Testis (tissue), 3 donors: ENCODE measurements around the gene PCCB. TPM values are rescaled to one million over a fixed set of nuclear protein-coding genes. Genes with fewer than 3 reads are reported as not detected.

Source experiments
- DNase-seq: peaks from one replicate; pipeline ENCODE4 v3.0.0-alpha.2; 2019
- H3K27ac ChIP-seq, 2 donors: fragments of 200-600 bp; sonication (generic); one replicate each; pipeline ENCODE4 v1.5.1; 2019
- H3K27me3 ChIP-seq: fragments of 200-600 bp; sonication (generic); one replicate; pipeline ENCODE4 v1.5.1; 2019
- H3K36me3 ChIP-seq: fragments of 200-600 bp; sonication (generic); one replicate; pipeline ENCODE4 v1.5.1; 2017; ENCODE audit warnings: low read depth; ENCODE audit errors: missing control alignments
- H3K4me1 ChIP-seq: fragments of 200-600 bp; sonication (generic); one replicate; pipeline ENCODE4 v1.5.1; 2019
- H3K4me3 ChIP-seq, 2 donors: fragments of 200-600 bp; sonication (generic); one replicate each; pipeline ENCODE4 v1.5.1; 2017 to 2019
- H3K9me3 ChIP-seq: fragments of 200-600 bp; sonication (generic); one replicate; pipeline ENCODE4 v1.5.1; 2017
- POLR2A ChIP-seq: fragments of 450-650 bp; IDR thresholded peaks from one replicate; pipeline ENCODE4 v1.6.1; 2017; ENCODE audit warnings: antibody characterized with exemption, mild to moderate bottlenecking, moderate library complexity
- WGBS, 2 donors: methylation state at CpG; one replicate each; pipeline ENCODE4 v1.1.5; 2018; 5-methylcytosine and 5-hydroxymethylcytosine counted together
- intact Hi-C: fragments of 100-400 bp; cut with DNase I; formaldehyde crosslinking; loops from one replicate; pipeline ENCODE4 v1.15.1; 2023; ENCODE audit warnings: low total_unique reads
- polyA plus RNA-seq: library from polyadenylated mRNA; stranded (reverse); fragments of 350-450 nt; fragmentation: Illumina TruSeq; extraction: RNeasy Lipid Tissue Mini Kit (QIAGEN cat#74804); gene quantifications from one replicate; pipeline ENCODE4 v1.2.3, GENCODE V29; 2014; ENCODE audit warnings: low read depth, low replicate concordance; ENCODE audit not compliant: insufficient read depth
- total RNA-seq, 2 donors: library from RNA; depleted of rRNA; stranded (reverse); fragments of >200 nt; gene quantifications; one replicate each; pipeline ENCODE4 v1.2.3, GENCODE V29; 2016
- TF ChIP-seq, protein P1 (sequence below), 3 experiments: fragments of 450-650 bp in 2 of 3; fragments of 200-600 bp in 1 of 3; sonication (generic) in 1 of 3; IDR thresholded peaks; one replicate each; pipeline ENCODE4 v1.5.1; 2016 to 2019; ENCODE audit warnings: antibody characterized with exemption in 3 of 3, mild to moderate bottlenecking in 2 of 3, moderate library complexity in 1 of 3

PCCB gene
- total and polyA plus RNA-seq, 3 donors from 2014 or later = 81.7 to 96.2 (median 91.8) TPM

DNA sequence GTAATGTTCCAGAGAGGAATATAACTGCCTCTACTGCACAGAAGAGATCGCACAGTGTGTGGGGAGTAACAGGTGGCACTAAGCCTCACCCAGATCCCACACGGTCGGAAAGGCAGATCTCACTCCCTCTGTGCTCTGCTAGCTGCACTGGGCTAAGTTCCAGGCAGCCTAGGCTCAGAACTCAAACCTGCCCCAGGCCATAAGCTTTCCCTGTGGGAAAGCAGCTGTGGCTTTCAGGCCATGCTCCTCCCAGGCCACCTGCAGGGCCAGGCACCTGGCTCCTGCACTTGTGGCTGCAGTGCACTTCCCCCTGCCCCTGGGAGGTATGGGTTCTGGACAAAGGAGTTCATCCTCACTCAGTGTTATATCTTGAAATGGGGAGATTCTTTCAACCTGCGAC, 27.5 kb downstream of the PCCB start:
- Histone ChIP-seq H3K4me3 (no peak overlapping the region), H3K27me3 (no peaks in the 10 kb centered on the region), H3K27ac (no peak overlapping the region), H3K9me3 (no peaks in the 10 kb centered on the region), H3K4me1 (peaks cover 2% of the 10 kb centered on the region), H3K36me3 (no peaks in the 10 kb centered on the region)
- TF ChIP-seq, protein P1, sequence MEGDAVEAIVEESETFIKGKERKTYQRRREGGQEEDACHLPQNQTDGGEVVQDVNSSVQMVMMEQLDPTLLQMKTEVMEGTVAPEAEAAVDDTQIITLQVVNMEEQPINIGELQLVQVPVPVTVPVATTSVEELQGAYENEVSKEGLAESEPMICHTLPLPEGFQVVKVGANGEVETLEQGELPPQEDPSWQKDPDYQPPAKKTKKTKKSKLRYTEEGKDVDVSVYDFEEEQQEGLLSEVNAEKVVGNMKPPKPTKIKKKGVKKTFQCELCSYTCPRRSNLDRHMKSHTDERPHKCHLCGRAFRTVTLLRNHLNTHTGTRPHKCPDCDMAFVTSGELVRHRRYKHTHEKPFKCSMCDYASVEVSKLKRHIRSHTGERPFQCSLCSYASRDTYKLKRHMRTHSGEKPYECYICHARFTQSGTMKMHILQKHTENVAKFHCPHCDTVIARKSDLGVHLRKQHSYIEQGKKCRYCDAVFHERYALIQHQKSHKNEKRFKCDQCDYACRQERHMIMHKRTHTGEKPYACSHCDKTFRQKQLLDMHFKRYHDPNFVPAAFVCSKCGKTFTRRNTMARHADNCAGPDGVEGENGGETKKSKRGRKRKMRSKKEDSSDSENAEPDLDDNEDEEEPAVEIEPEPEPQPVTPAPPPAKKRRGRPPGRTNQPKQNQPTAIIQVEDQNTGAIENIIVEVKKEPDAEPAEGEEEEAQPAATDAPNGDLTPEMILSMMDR (IDR thresholded peaks at IDR 0.05) = no peak
- no peak for TF ChIP-seq POLR2A
- intact Hi-C loops = no loop called here
- 60 to 75% methylated on average over 4 of the region's 4 CpGs for WGBS, 2 donors
- no peak for DNase-seq

DNA sequence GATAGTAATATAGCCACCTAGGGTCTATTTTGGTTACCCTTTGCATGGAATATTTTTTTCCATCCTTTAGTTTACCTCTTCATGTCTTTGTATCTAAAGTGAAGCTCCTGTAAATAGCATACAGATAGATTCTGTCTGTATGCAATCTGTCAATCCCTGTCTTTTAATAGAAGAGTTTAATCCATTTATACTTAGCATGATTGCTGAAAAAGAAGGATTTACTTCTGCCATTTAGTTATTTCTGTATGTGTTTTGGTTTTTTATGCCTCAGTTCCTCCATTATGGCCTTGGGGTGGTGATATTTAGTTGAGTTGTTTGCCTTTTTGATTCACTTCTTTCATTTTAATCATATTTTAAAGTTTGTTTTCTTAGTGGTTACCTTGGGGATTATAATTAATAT, 29.0 kb downstream of the PCCB start:
- Histone ChIP-seq H3K36me3 (no peaks in the 10 kb centered on the region), H3K4me3 (no peak overlapping the region), H3K9me3 (no peaks in the 10 kb centered on the region), H3K4me1 (peaks cover 14% of the 10 kb centered on the region), H3K27me3 (no peaks in the 10 kb centered on the region), H3K27ac (no peak overlapping the region)
- intact Hi-C loops = no loop called here
- DNase-seq = no peak
- no peak for TF ChIP-seq POLR2A
- TF ChIP-seq, protein P1 (IDR thresholded peaks at IDR 0.05) = no peak

- no peaks in the 10 kb centered on the region for H3K27me3 ChIP-seq
- WGBS, 2 donors = 95 to 100% methylated on average over 2 of the region's 2 CpGs
- no peaks in the 10 kb centered on the region for H3K9me3 ChIP-seq
- intact Hi-C loops = no loop called here
- no peak overlapping the region for H3K4me3 ChIP-seq
- no peak overlapping the region for H3K27ac ChIP-seq
- H3K36me3 ChIP-seq = no peaks in the 10 kb centered on the region
- TF ChIP-seq, protein P1 (IDR thresholded peaks at IDR 0.05) = no peak
- no peak for TF ChIP-seq POLR2A
- H3K4me1 ChIP-seq = peaks cover 14% of the 10 kb centered on the region
- no peak for DNase-seq
Observed at GRCh38 chr3:136280961-136281360, 30.8 kb downstream of the PCCB start.

DNA sequence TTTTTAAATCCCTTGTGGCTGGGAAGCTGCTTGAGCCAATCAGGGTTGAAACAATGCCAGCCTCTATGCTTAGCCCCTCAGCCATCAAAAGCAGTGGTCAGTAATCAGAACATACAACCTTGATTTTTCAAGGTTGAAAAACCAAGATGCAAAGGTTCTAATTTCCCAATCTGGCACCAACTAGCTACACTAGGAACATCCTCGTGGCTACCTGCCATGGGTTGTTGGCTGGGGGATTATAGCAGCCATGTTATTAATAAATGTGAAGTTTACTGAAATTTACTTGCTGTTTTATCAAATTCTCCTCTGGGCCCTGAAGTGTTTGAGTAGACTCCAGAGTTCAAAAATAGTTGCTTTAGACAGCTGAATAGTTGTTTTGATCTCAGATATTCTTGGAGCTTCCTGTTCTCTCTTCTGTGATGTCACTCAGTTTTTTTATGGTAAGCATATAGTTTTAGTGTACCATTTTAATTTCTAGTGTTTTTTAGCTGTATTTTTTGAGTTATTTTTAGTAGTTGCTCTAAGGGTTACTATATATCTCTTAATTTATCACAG, 31.9 kb downstream of the PCCB start:
- Histone ChIP-seq H3K27me3 (no peaks in the 10 kb centered on the region), H3K36me3 (no peaks in the 10 kb centered on the region), H3K4me3 (no peak overlapping the region), H3K4me1 (peaks cover 14% of the 10 kb centered on the region), H3K9me3 (no peaks in the 10 kb centered on the region), H3K27ac (no peak overlapping the region)
- 22 to 31% methylated on average over 1 of the region's 1 CpG for WGBS, 2 donors
- TF ChIP-seq, protein P1 (IDR thresholded peaks at IDR 0.05) = no peak
- TF ChIP-seq POLR2A = no peak
- intact Hi-C loops = no loop called here
- DNase-seq = no peak

- H3K36me3 ChIP-seq = no peaks in the 10 kb centered on the region
- H3K27me3 ChIP-seq = no peaks in the 10 kb centered on the region
- no peaks in the 10 kb centered on the region for H3K9me3 ChIP-seq
- intact Hi-C loops = no loop called here
- H3K27ac ChIP-seq = peak overlapping the region in 1 of 2 donors; percentile 41
- WGBS, 2 donors = 58 to 71% methylated on average over 6 of the region's 6 CpGs
- TF ChIP-seq, protein P1 (IDR thresholded peaks at IDR 0.05) = no peak
- no peak for TF ChIP-seq POLR2A
- H3K4me1 ChIP-seq = peaks cover 14% of the 10 kb centered on the region
- DNase-seq = no peak
- no peak overlapping the region for H3K4me3 ChIP-seq
Observed at GRCh38 chr3:136283627-136284026, 33.5 kb downstream of the PCCB start.
